Measurements from ENCODE around the gene PCNX1. TPM values are rescaled to one million over a fixed set of nuclear protein-coding genes. Genes with fewer than 3 reads are reported as not detected.

Gene PCNX1
- total RNA-seq, 4 donors from 2014 or later = 41.8 to 83.1 (median 50.5) TPM

- WGBS, 2 donors = 44 to 54% methylated on average over 6 of the region's 6 CpGs
- Histone ChIP-seq H3K36me3 (no peaks in the 10 kb centered on the region), H3K27me3 (no peaks in the 10 kb centered on the region), H3K27ac (no peak overlapping the region), H3K4me3 (no peak overlapping the region), H3K4me1 (peaks cover 0 to 19% (median 6%) of the 10 kb centered on the region in 4 donors), H3K9me3 (no peaks in the 10 kb centered on the region)
- TF ChIP-seq POLR2A (IDR thresholded peaks at IDR 0.05) = no peak
- TF ChIP-seq CTCF (IDR thresholded peaks at IDR 0.05) = no peak
- no peak for TF ChIP-seq EP300 (IDR thresholded peaks at IDR 0.05)
- DNase-seq (ENCODE audit: low spot score in 2 of 2) = no peak
Measured at GRCh38 chr14:70882776-70883492, 24.3 kb upstream of the PCNX1 start.

DNA sequence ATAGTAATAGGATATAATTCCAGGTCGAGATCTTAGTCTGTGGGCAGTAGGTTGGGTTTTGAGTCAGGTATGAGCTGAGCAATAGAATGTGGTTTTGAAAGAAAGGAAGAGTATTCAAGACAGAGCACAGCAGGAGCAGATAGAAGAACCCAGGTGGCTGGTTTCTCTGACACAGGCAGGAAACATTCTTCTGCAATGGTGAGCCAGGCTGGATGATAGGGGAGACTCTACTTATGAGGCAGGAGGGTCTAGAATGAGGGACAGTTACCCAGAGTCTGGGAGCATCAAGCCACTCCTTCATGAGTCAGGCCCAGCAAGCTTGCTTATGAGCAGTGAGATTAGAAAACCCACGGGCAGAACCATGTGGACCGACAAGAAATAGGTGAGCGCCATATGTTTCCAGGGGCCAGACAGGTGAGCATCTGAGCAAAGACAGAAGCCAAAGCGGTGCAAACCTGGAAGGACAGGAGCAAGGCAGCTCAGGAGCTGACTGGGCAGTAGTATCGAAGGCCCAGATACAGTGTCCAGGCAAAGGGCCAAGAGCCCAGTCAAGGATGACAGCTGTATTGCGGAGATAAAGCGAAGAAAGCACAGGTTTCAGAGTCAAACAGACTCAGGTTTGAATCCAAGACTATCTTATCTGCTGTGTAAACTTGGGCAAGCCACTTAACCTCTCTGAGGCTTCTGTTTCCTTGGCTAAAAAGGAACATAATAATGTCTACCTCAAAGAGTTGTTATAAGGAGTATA lies 22.5 kb upstream of the PCNX1 start:
- Histone ChIP-seq H3K4me3 (no peak overlapping the region), H3K9me3 (no peaks in the 10 kb centered on the region), H3K4me1 (peaks cover 0 to 25% (median 8%) of the 10 kb centered on the region in 4 donors), H3K27me3 (no peaks in the 10 kb centered on the region), H3K27ac (no peak overlapping the region), H3K36me3 (no peaks in the 10 kb centered on the region)
- no peak for DNase-seq (ENCODE audit: low spot score in 2 of 2)
- TF ChIP-seq CTCF (IDR thresholded peaks at IDR 0.05) (no peak), POLR2A (IDR thresholded peaks at IDR 0.05) (no peak), EP300 (IDR thresholded peaks at IDR 0.05) (no peak)
- 87 to 89% methylated on average over 8 of the region's 8 CpGs for WGBS, 2 donors

GRCh38 chr14:70885343-70886022 lies 21.8 kb upstream of the PCNX1 start:
- Histone ChIP-seq H3K27ac (no peak overlapping the region), H3K36me3 (no peaks in the 10 kb centered on the region), H3K9me3 (no peaks in the 10 kb centered on the region), H3K4me3 (no peak overlapping the region), H3K27me3 (no peaks in the 10 kb centered on the region), H3K4me1 (peaks cover 0 to 25% (median 8%) of the 10 kb centered on the region in 4 donors)
- TF ChIP-seq POLR2A (IDR thresholded peaks at IDR 0.05) = no peak
- no peak for TF ChIP-seq CTCF (IDR thresholded peaks at IDR 0.05)
- TF ChIP-seq EP300 (IDR thresholded peaks at IDR 0.05) = no peak
- DNase-seq (ENCODE audit: low spot score in 2 of 2) = no peak
- WGBS, 2 donors = 75 to 78% methylated on average over 5 of the region's 5 CpGs

GRCh38 chr14:70886421-70887206 lies 20.6 kb upstream of the PCNX1 start:
- Histone ChIP-seq H3K4me1 (peaks cover 0 to 25% (median 8%) of the 10 kb centered on the region in 4 donors), H3K27me3 (no peaks in the 10 kb centered on the region), H3K4me3 (no peak overlapping the region), H3K27ac (peak overlapping the region in 3 of 4 donors; percentile 4 to 46 (median 44)), H3K9me3 (no peaks in the 10 kb centered on the region), H3K36me3 (no peaks in the 10 kb centered on the region)
- TF ChIP-seq EP300 (IDR thresholded peaks at IDR 0.05) = no peak
- no peak for TF ChIP-seq POLR2A (IDR thresholded peaks at IDR 0.05)
- no peak for TF ChIP-seq CTCF (IDR thresholded peaks at IDR 0.05)
- WGBS, 2 donors = 46 to 59% methylated on average over 5 of the region's 5 CpGs
- no peak for DNase-seq (ENCODE audit: low spot score in 2 of 2)

Measured in tibial nerve (tissue), 4 donors.